ENCODE measurements around the gene ACYP2. TPM values are rescaled to one million over a fixed set of nuclear protein-coding genes. Genes with fewer than 3 reads are reported as not detected.

Gene ACYP2
- total RNA-seq, 4 donors from 2014 or later = 3.7 to 15.1 (median 5.7) TPM

- H3K9me3 ChIP-seq = no peaks in the 10 kb centered on the region
- H3K27me3 ChIP-seq = no peaks in the 10 kb centered on the region
- no peak for TF ChIP-seq POLR2A (IDR thresholded peaks at IDR 0.05)
- TF ChIP-seq CTCF (IDR thresholded peaks at IDR 0.05) = no peak
- H3K4me3 ChIP-seq = no peak overlapping the region
- DNase-seq = no peak
- H3K27ac ChIP-seq = no peak overlapping the region
- H3K4me1 ChIP-seq = no peaks in the 10 kb centered on the region
- H3K36me3 ChIP-seq = no peaks in the 10 kb centered on the region
- 82 to 89% methylated on average over 2 of the region's 2 CpGs for WGBS, 2 donors
- intact Hi-C loops (cut with DNase I) = no loop called here
These were observed 227.2 kb downstream of the ACYP2 start for GRCh38 chr2:54342603-54343002.

- Histone ChIP-seq H3K4me3 (no peak overlapping the region), H3K27ac (no peak overlapping the region), H3K4me1 (no peaks in the 10 kb centered on the region), H3K9me3 (no peaks in the 10 kb centered on the region), H3K36me3 (no peaks in the 10 kb centered on the region), H3K27me3 (no peaks in the 10 kb centered on the region)
- TF ChIP-seq CTCF (IDR thresholded peaks at IDR 0.05) = no peak
- no peak for TF ChIP-seq POLR2A (IDR thresholded peaks at IDR 0.05)
- no peak for DNase-seq
- intact Hi-C loops (cut with DNase I) = no loop called here
- WGBS, 2 donors = 76 to 83% methylated on average over 3 of the region's 3 CpGs
These were observed 232.2 kb downstream of the ACYP2 start for GRCh38 chr2:54347622-54348021.

- Histone ChIP-seq H3K9me3 (no peaks in the 10 kb centered on the region), H3K27ac (no peak overlapping the region), H3K36me3 (no peaks in the 10 kb centered on the region), H3K27me3 (no peaks in the 10 kb centered on the region), H3K4me1 (no peaks in the 10 kb centered on the region), H3K4me3 (no peak overlapping the region)
- no peak for DNase-seq
- intact Hi-C loops (cut with DNase I) = no loop called here
- TF ChIP-seq POLR2A (IDR thresholded peaks at IDR 0.05) = no peak
- TF ChIP-seq CTCF (IDR thresholded peaks at IDR 0.05) = no peak
- 73 to 79% methylated on average over 2 of the region's 2 CpGs for WGBS, 2 donors
These were observed 233.2 kb downstream of the ACYP2 start for GRCh38 chr2:54348646-54349045.

- Histone ChIP-seq H3K4me1 (no peaks in the 10 kb centered on the region), H3K9me3 (no peaks in the 10 kb centered on the region), H3K27ac (no peak overlapping the region), H3K36me3 (no peaks in the 10 kb centered on the region), H3K27me3 (no peaks in the 10 kb centered on the region), H3K4me3 (no peak overlapping the region)
- 55 to 76% methylated on average over 1 to 2 of the region's 3 CpGs for WGBS, 2 donors
- TF ChIP-seq POLR2A (IDR thresholded peaks at IDR 0.05) (no peak), CTCF (IDR thresholded peaks at IDR 0.05) (no peak)
- intact Hi-C loops (cut with DNase I) = no loop called here
- no peak for DNase-seq
These were observed 235.0 kb downstream of the ACYP2 start for GRCh38 chr2:54350426-54350825.

- no peak for DNase-seq
- intact Hi-C loops (cut with DNase I) = no loop called here
- 64 to 73% methylated on average over 3 to 5 of the region's 5 CpGs for WGBS, 2 donors
These were observed 237.8 kb downstream of the ACYP2 start for GRCh38 chr2:54353216-54353615.

More at GRCh38 chr2:54353216-54353615, 237.8 kb downstream of the ACYP2 start:
- H3K4me1 ChIP-seq = no peaks in the 10 kb centered on the region
- TF ChIP-seq CTCF (IDR thresholded peaks at IDR 0.05) (no peak), POLR2A (IDR thresholded peaks at IDR 0.05) (no peak)
- no peaks in the 10 kb centered on the region for H3K36me3 ChIP-seq
- H3K27me3 ChIP-seq = no peaks in the 10 kb centered on the region
- H3K9me3 ChIP-seq = no peaks in the 10 kb centered on the region
- H3K27ac ChIP-seq = no peak overlapping the region
- no peak overlapping the region for H3K4me3 ChIP-seq

Small RNAs within 50 kb of the gene (small RNA-seq; reads per million reads assigned to genes)
- 0 to 0.18 (median 0) reads per million in 4 donors for gene RNU7-172P

Other genes with a start within 250 kb of the ACYP2 start
- 10 to 100 TPM; 26.0 to 58.9 (median 44.0) TPM for gene PSME4, start 144.6 kb upstream of the ACYP2 start, total RNA-seq
- gene TSPYL6, start 140.6 kb downstream of the ACYP2 start, total RNA-seq = not detected

Data from esophagus squamous epithelium (tissue), 5 donors.